HG03558 (cell line): ENCODE results near the gene PLSCR3.
A peak's percentile ranks its signal among the peaks of the same experiment; 100 is the strongest.

Experiments
- ATAC-seq: cut with Tn5 transposase; IDR thresholded peaks from one replicate; pipeline ENCODE4 v1.9.1; 2021; ENCODE audit warnings: moderate number of reproducible peaks; ENCODE audit not compliant: unreplicated experiment; ENCODE audit errors: extremely low read depth

The PLSCR3 gene

DNA sequence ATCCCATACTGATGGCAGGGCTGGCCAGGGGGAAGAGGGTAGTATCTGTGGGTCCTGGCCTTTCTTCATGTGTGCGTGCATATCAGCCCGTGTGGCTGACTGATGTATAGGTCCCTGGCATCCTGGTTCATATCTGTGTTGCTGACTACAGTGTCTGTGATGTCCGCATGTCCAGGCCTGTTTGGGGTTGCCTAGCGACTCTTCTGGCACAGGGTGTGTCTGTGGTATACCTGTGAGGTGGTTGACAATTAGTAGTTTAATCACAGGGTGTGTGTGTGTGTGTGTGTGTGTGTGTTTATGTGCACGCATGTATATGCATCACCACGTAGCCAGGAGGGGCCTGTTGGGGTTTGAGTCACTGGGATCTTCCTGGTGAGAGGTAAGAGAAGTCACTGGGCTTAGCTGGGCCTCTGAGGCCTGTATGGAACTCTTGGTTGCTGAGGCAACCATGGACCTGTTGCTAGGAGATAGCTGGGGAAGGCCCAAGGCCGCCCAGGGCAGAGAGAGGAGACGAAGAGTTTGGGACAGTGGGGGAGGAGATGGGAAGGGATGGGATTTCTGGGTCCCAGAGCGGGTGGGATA is 40.0 kb downstream of the PLSCR3 start:
- ATAC-seq, result no peak

DNA sequence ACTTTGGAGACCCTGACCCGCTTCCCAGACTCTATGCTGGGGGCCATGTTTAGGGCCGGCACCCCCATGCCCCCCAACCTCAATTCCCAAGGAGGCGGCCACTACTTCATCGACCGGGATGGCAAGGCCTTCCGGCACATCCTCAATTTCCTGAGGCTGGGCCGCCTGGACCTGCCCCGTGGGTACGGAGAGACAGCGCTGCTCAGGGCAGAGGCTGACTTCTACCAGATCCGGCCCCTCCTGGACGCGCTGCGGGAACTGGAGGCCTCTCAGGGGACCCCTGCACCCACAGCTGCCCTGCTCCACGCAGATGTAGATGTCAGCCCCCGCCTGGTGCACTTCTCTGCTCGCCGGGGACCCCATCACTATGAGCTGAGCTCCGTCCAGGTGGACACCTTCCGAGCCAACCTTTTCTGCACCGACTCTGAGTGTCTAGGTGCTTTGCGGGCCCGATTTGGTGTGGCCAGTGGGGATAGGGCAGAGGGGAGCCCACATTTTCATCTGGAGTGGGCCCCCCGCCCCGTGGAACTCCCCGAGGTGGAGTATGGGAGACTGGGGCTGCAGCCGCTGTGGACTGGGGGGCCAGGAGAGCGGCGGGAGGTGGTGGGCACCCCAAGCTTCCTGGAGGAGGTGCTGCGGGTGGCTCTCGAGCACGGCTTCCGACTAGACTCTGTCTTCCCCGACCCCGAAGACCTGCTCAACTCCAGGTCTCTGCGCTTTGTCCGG is 41.3 kb downstream of the PLSCR3 start:
- ATAC-seq, result no peak

DNA sequence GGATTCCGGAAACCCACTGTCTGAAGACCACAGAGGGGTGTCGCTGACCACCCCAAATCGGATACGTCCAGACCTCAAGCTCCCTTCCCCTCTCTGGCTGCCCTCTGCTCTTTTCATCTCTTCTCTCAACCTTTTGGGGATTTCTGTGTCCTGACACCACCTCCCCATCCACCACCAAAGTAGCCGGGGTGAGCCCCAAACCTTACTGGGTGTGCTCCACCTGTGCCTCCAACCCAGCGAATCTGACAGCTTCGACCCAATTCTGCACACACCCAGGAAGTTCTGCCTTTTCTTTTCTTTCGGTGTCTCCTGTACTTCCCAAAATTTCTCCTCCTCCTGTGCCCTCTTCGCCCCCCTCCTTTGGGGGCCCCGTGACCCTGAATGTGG is 41.8 kb downstream of the PLSCR3 start:
- ATAC-seq, result no peak

DNA sequence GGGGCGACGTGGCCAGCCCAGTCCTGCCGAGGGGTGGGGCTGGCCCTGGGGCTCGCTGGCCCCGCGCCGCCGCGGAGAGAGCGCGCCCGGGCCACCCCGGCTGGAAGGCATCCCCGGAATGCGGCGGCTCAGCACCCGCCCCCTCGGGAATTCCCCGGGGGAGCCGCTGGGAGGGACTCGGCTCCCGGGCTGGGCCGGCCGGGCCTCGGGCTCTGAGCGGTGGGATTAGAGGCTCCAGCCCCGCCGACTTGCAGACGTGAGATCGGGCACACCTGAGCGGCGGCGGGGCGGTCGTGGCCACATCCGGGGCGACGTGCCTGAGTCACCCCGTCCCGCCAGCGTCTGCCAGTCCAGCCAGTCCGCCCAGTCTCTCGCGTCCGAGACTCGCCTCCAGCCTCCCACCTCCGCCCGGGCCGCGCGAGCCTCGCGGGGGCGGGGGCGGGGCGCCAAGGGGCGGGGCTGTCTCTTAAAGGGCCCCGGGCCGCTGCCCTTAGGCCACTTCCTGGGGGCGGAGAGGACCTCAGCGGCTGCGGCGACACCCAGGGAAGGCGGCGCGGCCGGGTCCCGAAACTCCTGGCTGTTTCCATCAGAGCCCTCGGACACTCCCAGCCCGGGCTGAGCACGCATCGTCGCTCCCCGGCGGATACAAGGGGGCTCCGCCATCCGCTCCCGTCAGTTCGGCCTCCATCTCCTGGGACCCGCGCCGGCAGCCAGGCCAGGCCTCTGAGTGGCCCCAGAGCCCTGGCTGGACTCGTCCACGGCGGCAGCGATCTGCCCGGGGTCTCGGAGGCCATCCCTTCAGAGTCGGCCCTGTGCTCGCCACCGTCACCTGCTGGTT is 42.4 kb downstream of the PLSCR3 start, which contains the start of gene KCTD11:
Gene KCTD11 (plus strand): TSS at position 498 of the 838 bp plus-strand sequence.
- peak; percentile 39 for ATAC-seq

DNA sequence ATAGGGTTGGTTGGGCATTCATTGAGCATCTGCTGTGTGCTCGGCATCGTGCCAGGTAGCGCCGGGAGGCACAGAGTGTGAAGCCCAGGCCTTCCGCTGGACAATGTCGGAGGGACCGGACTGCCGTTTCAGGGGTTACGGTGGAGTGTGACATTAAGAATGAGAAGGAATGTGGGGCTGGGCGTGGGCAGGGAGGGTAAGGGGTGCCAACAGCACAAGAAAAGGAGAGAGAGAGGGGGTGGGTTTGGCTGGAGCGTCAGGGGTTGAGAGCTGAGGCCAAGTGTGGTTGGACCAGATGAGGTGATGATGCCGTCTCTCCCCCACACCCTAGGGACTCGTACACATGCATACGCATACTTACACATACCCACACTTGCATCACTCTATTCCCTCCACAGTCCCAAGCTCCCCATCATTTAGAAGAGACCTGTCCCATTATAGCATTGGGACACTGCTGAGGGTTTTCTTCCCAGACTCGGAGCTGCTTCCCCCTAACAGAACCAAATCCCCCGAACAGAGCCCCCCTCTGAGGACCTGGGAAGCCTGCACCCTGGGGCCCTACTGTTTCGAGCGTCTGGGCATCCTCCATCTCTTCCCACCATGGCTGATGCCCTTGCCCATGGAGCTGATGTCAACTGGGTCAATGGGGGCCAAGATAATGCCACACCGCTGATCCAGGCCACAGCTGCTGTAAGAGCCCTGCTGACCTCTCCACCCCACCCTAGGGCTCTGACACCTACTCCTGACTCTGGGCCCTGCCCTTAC is 45.7 kb downstream of the PLSCR3 start:
- no peak for ATAC-seq

DNA sequence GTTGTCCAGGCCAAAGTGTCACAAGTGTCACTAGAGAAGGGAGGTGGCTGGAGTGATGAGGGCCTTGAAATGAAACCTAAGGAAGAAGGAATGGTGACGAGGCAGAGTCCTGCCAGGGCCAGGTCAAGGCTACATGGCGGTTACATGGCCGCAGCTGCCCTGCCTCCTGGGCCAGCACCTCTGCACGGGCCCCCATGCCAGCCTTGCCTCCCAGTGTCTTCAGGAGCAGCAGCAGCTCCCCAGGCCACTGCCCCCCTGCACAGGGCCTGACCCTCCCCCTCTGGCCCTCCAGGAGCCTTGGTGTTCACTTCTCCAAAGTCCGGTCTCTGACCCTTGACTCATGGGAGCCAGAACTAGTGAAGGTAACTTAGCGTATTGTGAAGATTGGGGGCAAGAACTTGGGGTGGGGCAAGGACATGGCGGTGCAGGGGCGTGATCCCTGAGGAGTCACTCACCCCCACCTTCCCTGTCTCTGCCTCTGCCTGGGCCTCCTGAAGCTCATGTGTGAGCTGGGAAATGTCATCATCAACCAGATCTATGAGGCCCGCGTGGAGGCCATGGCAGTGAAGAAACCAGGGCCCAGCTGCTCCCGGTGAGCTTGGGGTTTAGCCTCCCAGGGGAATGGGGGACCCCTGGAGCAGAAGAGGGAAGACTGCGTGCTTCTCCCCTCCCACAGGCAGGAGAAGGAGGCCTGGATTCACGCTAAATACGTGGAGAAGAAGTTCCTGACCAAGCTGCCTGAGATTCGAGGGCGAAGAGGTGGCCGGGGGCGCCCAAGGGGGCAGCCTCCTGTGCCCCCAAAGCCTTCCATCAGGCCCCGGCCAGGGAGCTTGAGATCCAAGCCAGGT is 46.5 kb downstream of the PLSCR3 start:
- no peak for ATAC-seq

DNA sequence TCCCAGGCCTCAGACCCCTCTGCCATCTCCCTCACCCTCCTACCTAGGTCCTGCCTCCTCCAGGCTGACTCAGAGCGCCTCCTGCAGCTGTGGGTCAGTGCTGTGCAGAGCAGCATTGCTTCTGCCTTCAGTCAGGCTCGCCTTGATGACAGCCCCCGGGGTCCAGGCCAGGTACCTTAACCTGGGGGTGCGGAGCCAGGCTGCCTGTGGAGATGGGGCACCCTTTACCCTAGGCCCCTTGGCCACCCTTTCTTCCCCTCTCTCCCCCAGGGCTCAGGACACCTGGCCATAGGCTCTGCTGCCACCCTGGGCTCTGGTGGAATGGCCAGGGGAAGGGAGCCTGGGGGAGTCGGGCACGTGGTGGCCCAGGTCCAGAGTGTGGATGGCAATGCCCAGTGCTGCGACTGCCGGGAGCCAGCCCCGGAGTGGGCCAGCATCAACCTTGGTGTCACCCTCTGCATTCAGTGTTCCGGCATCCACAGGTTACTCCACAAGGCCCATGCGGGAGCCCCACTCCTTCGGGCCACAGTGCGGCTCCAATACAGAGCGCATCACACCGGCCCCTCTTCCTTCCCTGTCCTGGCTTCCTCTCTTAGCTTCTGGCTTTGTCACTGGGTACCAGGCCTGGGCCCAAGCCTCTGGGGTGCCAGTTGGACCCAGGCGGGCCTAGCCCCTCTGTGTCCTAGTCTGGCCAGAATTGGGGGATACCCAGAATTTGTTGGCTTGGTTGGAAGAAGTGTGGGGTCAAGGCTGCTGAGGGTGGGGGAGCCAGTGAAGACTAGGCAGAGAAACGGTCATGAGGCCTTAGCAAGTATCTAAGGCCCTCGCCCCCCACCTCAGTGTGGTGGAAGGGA is 47.3 kb downstream of the PLSCR3 start:
- ATAC-seq, result no peak

DNA sequence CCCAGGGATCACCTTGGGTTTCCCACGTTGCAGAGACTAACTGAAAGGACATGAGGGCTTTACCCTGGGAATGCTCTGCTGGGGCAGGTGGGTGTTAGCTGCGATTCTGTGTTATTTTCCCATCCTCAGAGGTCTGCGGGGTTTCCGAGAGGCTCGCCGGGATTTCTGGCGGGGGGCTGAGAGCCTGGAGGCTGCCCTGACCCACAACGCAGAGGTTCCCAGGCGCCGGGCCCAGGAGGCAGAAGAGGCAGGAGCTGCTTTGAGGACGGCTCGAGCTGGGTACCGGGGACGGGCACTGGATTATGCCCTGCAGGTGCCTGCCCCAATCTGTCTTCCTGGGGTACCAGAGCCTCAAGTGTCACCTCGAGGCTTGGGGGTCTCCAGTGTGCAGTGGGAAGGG is 51.1 kb downstream of the PLSCR3 start:
- no peak for ATAC-seq

DNA sequence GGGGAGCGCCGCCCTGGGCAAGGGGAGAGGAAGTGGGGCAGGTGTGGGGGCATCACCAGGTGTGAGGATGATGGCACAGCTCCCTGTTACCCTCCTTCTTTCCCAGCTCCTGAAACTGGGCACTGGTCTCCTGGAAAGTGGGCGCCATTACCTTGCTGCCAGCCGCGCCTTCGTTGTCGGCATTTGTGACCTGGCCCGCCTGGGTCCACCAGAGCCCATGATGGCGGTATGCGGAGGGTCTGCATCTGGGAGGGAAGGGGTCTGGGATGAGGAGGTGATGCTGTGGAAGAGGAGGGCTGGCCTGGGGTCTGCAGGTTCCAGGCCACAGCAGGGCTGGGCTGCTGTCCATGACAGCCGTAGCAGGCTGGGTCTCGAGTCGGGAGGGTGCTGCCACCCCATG is 52.5 kb downstream of the PLSCR3 start:
- ATAC-seq, result no peak

DNA sequence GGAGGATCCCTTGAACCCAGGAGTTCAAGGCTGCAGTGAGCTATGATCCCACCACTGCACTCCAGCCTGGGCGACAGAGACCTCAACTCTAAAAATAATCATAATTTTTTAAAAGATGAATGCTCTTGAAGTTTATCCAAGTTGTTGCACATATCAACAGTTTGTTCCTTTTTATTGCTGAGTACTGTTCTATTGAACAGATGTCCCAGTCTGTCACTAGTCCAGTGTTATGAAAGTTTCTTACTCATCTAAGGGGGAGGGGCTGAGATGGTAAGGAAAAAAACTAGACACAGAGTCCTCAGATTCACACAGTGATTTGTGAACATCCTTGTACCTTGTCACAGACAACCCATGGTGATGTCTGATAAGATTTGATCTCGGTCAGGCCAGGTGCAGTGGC is 54.1 kb downstream of the PLSCR3 start:
- no peak for ATAC-seq
